CMK (cell line): ENCODE measurements around the gene GDPD3.

Source experiments
- DNase-seq: peaks from one replicate; pipeline ENCODE4 v3.0.0-alpha.2; 2010; ENCODE audit warnings: low read depth

The GDPD3 gene

GRCh38 chr16:30095166-30096078 is 17.9 kb downstream of the GDPD3 start:
- no peak for DNase-seq

- no peak for DNase-seq
These were observed 18.7 kb downstream of the GDPD3 start for GRCh38 chr16:30094541-30095165.

GRCh38 chr16:30092373-30093010 is 20.8 kb downstream of the GDPD3 start:
- DNase-seq: peak; percentile 81

DNA sequence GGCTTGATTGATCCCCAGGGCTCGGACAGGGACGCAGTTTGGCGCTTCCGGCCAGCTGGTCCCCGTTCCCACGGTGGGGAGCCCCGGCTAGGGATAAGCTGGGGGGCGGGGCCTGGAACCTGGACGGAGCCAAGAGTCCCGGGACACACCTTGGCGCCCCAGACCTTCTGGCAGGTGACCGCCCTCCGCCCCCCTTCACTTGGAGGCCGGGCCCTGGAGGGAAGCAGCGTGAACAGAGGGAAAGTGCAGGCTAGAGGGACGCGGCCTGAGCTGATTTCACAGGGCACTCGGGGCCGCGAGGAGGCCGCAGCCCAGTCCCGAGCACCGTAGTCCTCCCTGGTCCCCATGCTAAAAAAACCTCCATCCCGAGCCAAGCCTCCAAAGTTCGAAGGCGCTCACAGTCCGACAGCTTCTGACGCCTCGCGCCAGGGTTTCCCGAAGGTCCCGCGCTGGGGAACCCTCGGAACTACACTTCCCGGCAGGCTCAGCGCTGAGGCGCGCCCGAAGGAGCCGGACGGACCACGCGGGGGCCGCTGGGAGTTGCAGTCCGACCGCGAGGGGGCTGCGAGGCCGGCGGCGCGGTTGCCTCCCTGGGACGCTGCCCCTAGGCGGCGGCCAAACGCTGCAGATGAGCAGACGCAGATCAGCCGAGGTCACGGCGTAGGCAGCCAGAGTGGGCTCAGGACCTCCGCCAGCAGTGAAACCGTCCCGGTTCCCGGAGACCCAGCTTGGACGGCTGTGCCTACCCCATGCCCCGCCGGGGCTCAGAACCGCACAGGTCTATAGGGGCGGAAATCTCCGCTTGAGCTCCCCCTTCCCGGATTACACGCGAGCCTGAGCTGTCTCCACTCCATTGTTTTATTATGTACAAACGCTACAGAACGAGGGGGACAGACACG is 21.6 kb downstream of the GDPD3 start, which contains the start of gene TBX6:
Gene TBX6, minus strand, starts transcription at position 451 of the 899 bp plus-strand sequence. CDS start 731 bp downstream, outside the sequence.
- peak; percentile 76 for DNase-seq

- no peak for DNase-seq
These were observed 22.6 kb downstream of the GDPD3 start for GRCh38 chr16:30090610-30091331.

- DNase-seq: no peak
These were observed 24.3 kb downstream of the GDPD3 start for GRCh38 chr16:30088832-30089624.

- DNase-seq: no peak
These were observed 25.0 kb downstream of the GDPD3 start for GRCh38 chr16:30088237-30088831.

DNA sequence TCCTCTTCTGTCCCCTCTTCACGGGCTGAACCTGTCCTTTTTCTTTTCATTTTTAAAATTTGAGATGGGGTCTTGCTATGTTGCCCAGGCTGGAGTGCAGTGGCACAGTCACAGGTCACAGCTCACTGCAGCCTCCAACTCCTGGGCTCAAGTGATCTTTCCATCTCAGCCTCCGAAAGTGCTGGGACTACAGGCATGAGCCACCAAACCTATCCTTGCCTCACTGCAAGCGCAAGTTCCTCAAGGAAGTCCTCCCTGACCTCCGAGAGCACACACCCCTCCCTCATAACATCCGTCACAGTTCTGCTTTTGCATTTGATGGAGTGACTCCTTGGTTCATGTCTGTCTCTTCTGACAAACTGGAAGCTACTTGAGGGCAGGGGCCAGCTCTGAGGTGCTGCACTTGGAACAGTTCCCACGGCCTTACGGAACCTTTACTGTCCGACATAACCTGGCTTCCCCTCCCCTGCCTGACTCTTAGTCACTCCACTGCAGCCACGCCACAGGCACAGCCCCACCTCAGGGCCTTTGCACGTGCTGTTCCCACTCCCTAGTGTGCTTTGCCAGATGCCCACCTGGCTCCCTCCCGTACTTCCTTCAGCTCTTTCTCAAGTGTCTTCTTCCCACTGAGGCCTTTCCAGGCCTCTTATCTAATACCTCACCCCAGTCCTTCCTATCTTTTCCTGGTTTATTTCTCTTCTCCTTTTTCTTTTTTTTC is 26.0 kb downstream of the GDPD3 start:
- DNase-seq: no peak

GRCh38 chr16:30086291-30087140 is 26.8 kb downstream of the GDPD3 start:
- no peak for DNase-seq

GRCh38 chr16:30085820-30086219 is 27.5 kb downstream of the GDPD3 start:
- DNase-seq: no peak

DNA sequence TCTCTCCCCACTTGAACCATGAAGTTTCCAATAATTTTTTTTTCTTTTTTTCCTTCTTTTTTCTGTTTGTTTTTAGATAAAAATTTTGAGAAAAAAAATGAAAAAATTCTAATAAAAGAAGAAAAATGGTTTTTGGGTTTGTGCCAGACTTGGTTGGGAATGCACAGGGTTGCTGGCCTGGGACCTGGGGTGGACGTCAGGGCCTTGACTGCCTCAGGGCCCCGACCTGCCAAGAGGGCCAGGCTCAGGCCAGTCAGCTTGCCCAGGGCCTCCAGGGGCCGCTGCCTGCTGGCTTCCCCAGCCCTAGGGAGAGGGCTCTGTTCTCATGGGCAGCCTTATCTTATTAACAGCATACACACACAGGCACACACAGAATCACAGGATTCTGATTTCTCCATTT is 28.1 kb downstream of the GDPD3 start:
- DNase-seq: no peak

- DNase-seq: no peak
These were observed 28.5 kb downstream of the GDPD3 start for GRCh38 chr16:30084816-30085159.

DNA sequence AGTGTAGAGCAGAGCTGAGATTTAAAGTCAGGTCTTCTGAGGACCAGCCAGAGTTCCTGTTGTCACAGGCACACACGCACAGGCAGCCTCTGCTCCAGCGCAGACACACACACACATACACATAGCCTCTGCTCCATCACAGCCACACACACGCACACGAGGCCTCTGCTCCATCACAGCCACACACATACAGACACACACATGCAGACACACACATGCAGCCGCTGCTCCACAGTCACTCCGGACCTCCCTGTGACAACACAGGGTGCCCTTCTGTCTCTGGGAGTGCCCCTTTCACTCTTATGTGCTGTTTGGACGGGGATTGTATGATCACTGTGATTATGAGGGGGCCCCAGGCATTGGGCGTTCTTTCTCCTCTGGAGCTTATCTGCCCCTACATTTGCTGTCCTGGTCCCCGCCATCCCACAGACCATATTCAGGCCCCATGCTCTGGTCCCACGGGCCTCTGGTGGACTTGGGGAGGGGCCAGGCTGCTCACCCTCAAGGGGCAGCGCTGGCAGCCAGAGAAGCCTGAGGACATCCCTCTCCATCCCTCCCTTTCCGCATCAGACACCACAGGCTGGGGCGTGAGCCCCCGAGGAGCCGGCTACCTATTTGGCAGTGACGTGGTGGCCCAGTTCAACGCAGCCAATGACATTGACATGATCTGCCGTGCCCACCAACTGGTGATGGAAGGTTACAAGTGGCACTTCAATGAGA is 29.1 kb downstream of the GDPD3 start:
- no peak for DNase-seq

GRCh38 chr16:30083216-30084055 is 29.9 kb downstream of the GDPD3 start:
- DNase-seq: no peak

GRCh38 chr16:30082545-30083090 is 30.7 kb downstream of the GDPD3 start:
- no peak for DNase-seq

DNA sequence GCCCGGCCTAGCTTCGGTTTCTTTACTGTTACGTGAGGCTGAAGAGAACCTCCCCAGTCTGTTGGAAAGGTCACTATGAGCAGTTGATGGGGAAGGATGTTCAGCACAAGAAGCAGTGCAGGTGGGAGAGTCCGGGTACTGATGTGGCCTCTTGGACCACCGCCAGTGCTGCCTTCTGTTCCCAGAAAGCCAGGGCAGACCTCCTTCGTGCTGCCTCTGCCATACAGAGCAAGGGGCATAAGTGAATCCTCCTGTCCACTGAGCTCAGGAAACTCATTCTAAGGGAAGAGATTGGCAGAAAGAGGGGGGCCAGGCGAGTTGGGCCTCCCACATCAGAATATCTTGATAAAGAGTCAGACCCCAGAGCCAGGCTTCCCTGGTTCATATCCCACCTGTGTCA is 33.9 kb downstream of the GDPD3 start:
- no peak for DNase-seq
